ENCODE measurements around the gene NCLN.

- TF ChIP-seq TAF1 (IDR thresholded peaks at IDR 0.05; ENCODE audit: low read depth) (no peak), RAD21 (IDR thresholded peaks at IDR 0.05; ENCODE audit: low read depth) (no peak), REST (IDR thresholded peaks at IDR 0.05; ENCODE audit: low read depth) (no peak), YY1 (IDR thresholded peaks at IDR 0.05; ENCODE audit: low read depth) (no peak), CREB1 (IDR thresholded peaks at IDR 0.05; ENCODE audit: low read depth) (no peak), NFIC (IDR thresholded peaks at IDR 0.05) (no peak), FOXM1 (IDR thresholded peaks at IDR 0.05; ENCODE audit: borderline replicate concordance, low read depth) (no peak), USF1 (IDR thresholded peaks at IDR 0.05) (no peak), CEBPB (IDR thresholded peaks at IDR 0.05) (no peak)
Measured at GRCh38 chr19:3188627-3189596, 3.2 kb downstream of the NCLN start.

Measured in Ishikawa (cell line).